Islet of Langerhans (tissue), 1 donor: ENCODE measurements around the gene TMIGD2.
A peak's percentile ranks its signal among the peaks of the same experiment; 100 is the strongest.
"Not testable (repeated sequence)": the region's sequence is repeated elsewhere in the genome, so short reads cannot be mapped to it uniquely, and the experiment has no call there.

Experiments used
- FAIRE-seq: peaks from one replicate; lab custom pipeline; 2011; peaks lifted over from hg19 to GRCh38; lab: Jason Lieb, UNC

Gene TMIGD2

DNA sequence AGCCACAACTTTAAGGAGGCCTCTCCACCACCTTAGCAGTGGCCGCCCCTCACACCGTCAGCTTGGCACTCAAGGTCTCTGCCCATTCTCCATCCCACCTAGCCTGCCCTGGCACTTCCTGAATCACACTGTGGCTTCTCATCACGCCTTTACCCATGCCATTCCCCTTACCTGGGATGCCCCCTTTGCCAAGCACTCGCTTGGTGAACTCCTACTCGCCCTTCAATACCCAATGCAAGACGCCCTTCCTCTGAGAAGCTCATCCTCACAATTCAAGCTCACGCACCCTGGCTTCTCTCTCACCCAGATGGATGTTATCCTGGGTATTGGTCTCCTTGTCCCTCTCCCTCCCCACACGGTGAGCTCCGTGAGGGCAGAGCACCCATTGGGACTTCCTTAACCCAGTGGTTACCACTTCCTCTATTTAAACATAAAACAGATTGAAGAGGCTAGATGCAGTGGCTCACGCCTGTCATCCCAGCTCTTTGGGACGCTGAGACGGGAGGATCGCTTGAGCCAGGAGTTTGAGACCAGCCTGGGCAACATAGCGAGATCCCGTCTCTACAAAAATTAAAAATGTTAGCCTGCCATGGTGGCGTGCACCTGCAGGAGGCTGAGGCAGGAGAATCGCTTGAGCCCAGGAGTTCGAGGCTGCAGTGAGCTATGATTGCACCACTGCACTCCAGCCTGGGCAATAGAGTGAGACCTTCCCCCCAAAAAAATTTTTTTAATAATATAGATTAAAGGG is 35.8 kb downstream of the TMIGD2 start:
- FAIRE-seq, result no peak

GRCh38 chr19:4264812-4265211 is 37.4 kb downstream of the TMIGD2 start:
- FAIRE-seq, result no peak

- FAIRE-seq, result no peak
These were observed 41.5 kb downstream of the TMIGD2 start for GRCh38 chr19:4260613-4261191.

- no peak for FAIRE-seq
These were observed 44.0 kb downstream of the TMIGD2 start for GRCh38 chr19:4258181-4258580.

DNA sequence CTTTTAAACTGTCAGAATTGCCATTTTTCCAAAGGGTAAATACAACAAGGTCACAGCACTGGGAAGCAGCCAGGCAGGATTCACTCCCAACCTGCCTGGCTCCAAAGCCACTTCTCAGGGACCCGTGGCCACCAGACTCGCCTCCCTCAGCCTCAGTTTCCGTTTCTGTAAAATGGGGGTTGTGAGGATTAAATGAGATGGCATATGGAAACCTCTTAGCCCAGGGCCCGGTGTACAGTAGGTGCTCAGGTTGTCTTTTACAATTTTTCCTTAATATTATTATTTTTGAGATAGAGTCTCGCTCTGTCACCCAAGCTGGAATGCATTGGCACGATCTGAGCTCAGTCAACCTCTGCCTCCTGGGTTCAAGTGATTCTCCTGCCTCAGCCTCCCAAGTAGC is 45.2 kb downstream of the TMIGD2 start:
- no peak for FAIRE-seq

GRCh38 chr19:4256563-4256962 is 45.6 kb downstream of the TMIGD2 start:
- no peak for FAIRE-seq

GRCh38 chr19:4246767-4247593 is 55.2 kb downstream of the TMIGD2 start, which contains the start of gene YJU2:
Gene YJU2, plus strand, starts transcription at chr19:4247080. Its CDS starts 67 bp downstream, at chr19:4247147.
- FAIRE-seq, result peak; percentile 90

- not testable (repeated sequence) for FAIRE-seq
These were observed 56.3 kb downstream of the TMIGD2 start for GRCh38 chr19:4245938-4246337.
